Breast epithelium (tissue), 3 donors: ENCODE measurements around the gene SMTNL1.

Experiments
- POLR2A ChIP-seq: fragments of 450-650 bp; IDR thresholded peaks from one replicate; pipeline ENCODE4 v1.6.1; 2016; ENCODE audit warnings: antibody characterized with exemption, mild to moderate bottlenecking, moderate library complexity
- POLR2AphosphoS5 ChIP-seq, 3 donors: sonication (generic); formaldehyde crosslinking; IDR thresholded peaks; one replicate each; pipeline ENCODE4 v1.6.1; 2017; ENCODE audit warnings: antibody characterized with exemption in 3 of 3
- TF ChIP-seq, protein P1 (sequence below), 3 donors: fragments of 450-650 bp; IDR thresholded peaks; one replicate each; pipeline ENCODE4 v1.5.1; 2016 to 2017; ENCODE audit warnings: antibody characterized with exemption in 3 of 3, mild to moderate bottlenecking in 3 of 3, moderate library complexity in 3 of 3

DNA sequence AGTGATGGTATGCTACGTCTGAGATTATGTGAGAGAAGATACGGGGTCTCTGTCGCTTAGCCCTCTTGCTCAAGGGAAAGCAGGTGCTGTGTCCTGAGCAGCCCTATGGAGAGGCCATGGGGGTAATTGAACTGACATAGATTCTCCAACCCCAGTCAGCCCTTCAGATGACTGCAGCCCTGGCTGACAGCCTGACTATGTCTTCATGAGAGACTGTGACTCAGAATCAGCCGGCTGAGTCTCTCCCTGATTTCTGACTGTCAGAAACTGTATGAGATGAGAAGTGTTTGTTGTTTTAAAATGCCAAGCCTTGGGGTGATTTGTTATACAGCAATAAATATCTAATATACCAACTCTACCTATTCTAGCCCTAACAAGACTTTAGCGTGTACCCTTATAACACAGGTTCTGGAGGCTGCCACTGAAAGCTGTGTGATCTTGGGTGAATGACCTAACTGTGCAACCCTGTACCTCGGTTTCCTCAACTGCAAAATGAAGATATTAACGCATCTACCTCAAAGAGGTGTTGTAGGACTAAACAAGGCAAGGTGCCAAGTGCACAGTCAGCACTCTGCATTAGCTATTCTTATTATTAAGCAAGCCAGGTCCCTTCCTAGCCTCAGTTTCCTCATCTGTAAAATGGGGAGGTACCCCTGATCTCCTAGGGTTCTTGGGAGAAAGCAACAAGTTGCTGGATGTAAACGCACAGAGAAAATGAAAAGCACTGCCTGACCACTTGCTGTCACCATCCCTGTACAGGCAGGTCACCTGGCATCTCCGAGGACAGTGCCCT, 46.7 kb upstream of the SMTNL1 start:
- TF ChIP-seq, protein P1, sequence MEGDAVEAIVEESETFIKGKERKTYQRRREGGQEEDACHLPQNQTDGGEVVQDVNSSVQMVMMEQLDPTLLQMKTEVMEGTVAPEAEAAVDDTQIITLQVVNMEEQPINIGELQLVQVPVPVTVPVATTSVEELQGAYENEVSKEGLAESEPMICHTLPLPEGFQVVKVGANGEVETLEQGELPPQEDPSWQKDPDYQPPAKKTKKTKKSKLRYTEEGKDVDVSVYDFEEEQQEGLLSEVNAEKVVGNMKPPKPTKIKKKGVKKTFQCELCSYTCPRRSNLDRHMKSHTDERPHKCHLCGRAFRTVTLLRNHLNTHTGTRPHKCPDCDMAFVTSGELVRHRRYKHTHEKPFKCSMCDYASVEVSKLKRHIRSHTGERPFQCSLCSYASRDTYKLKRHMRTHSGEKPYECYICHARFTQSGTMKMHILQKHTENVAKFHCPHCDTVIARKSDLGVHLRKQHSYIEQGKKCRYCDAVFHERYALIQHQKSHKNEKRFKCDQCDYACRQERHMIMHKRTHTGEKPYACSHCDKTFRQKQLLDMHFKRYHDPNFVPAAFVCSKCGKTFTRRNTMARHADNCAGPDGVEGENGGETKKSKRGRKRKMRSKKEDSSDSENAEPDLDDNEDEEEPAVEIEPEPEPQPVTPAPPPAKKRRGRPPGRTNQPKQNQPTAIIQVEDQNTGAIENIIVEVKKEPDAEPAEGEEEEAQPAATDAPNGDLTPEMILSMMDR (IDR thresholded peaks at IDR 0.05) = no peak
- TF ChIP-seq POLR2A = no peak
- TF ChIP-seq POLR2AphosphoS5 (IDR thresholded peaks at IDR 0.05) = no peak
